ENCODE data around the gene SLC66A2.
A peak's percentile ranks its signal among the peaks of the same experiment; 100 is the strongest.
"Not testable (repeated sequence)": the region's sequence is repeated elsewhere in the genome, so short reads cannot be mapped to it uniquely, and the experiment has no call there.

The SLC66A2 gene

GRCh38 chr18:79962311-79962710 lies 10.9 kb upstream of the SLC66A2 start:
- H3K9me2 ChIP-seq (ENCODE audit: low read depth, low read length): no peaks in the 10 kb centered on the region
- no peak overlapping the region for H3K9ac ChIP-seq (ENCODE audit: low read length)
- H3K36me3 ChIP-seq (ENCODE audit: insufficient read depth, low read length): peaks cover 2% of the 10 kb centered on the region; the same call in 1 of the 2 replicates
- H3K9me3 ChIP-seq (ENCODE audit: low read length): no peaks in the 10 kb centered on the region
- no peaks in the 10 kb centered on the region for H4K20me1 ChIP-seq (ENCODE audit: insufficient read depth, low read length)
- no peak overlapping the region for H3K27ac ChIP-seq (ENCODE audit: low read depth, low read length, poor library complexity, severe bottlenecking)
- no peaks in the 10 kb centered on the region for H3F3A ChIP-seq (ENCODE audit: insufficient read depth, low read length)
- H3K27me3 ChIP-seq (ENCODE audit: insufficient read depth, low read length): no peaks in the 10 kb centered on the region
- no peak overlapping the region for H3K4me3 ChIP-seq (ENCODE audit: low read depth, low read length, poor library complexity, severe bottlenecking)
- no peak overlapping the region for H3K4me2 ChIP-seq (ENCODE audit: low read length)
- no peak overlapping the region for H2AFZ ChIP-seq (ENCODE audit: low read length)
- TF ChIP-seq CTCF (IDR thresholded peaks at IDR 0.05; ENCODE audit: low read length) (no peak), EZH2 (IDR thresholded peaks at IDR 0.05; ENCODE audit: borderline replicate concordance, low read length) (no peak)
- H3K79me2 ChIP-seq (ENCODE audit: insufficient read depth, low read length): no peaks in the 10 kb centered on the region
- peaks cover 61% of the 10 kb centered on the region for H3K4me1 ChIP-seq (ENCODE audit: insufficient read depth, low read length, severe bottlenecking)

- no peak overlapping the region for H2AFZ ChIP-seq (ENCODE audit: low read length)
- H3K27me3 ChIP-seq (ENCODE audit: insufficient read depth, low read length): no peaks in the 10 kb centered on the region
- no peak overlapping the region for H3K4me3 ChIP-seq (ENCODE audit: low read depth, low read length, poor library complexity, severe bottlenecking)
Observed at GRCh38 chr18:79961527-79962291, 10.3 kb upstream of the SLC66A2 start.

DNA sequence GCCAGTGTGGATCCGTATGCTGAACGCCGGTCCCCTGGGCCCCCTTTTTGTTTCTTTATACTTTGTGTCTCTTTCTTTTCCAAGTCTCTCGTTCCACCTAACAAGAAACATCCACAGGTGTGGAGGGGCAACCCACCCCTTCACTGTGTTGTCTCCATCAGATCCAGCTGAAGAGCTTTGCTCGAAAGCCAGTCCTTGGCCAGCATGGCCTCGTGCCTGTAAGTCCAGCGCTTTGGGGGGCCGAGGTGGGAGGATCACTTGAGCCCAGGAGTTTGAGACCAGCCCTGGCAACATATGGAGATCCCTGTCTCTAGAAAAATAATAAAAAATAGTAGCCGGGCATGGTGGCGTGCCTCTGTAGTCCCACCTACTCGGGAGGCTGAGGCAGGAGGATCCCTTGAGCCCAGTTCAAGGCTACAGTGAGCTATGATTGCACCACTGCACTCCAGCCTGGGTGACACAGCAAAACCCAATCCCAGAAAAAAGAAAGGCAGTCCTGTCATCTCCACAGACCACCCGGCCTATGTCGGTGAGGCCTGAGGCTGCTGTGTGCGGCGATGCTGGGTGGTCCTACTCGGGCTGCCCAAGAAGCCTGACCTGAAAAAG lies 9.6 kb upstream of the SLC66A2 start:
- no peaks in the 10 kb centered on the region for H3K36me3 ChIP-seq (ENCODE audit: insufficient read depth, low read length)
- H3K27ac ChIP-seq (ENCODE audit: low read depth, low read length, poor library complexity, severe bottlenecking): no peak overlapping the region
- no peak overlapping the region for H3K4me3 ChIP-seq (ENCODE audit: low read depth, low read length, poor library complexity, severe bottlenecking)
- H3F3A ChIP-seq (ENCODE audit: insufficient read depth, low read length): no peaks in the 10 kb centered on the region
- H3K9me3 ChIP-seq (ENCODE audit: low read length): no peaks in the 10 kb centered on the region
- no peaks in the 10 kb centered on the region for H3K79me2 ChIP-seq (ENCODE audit: insufficient read depth, low read length)
- no peaks in the 10 kb centered on the region for H3K27me3 ChIP-seq (ENCODE audit: insufficient read depth, low read length)
- no peak overlapping the region; the same call in 1 of the 2 replicates for H3K9ac ChIP-seq (ENCODE audit: low read length)
- peaks cover 53% of the 10 kb centered on the region for H3K4me1 ChIP-seq (ENCODE audit: insufficient read depth, low read length, severe bottlenecking)
- peak overlapping the region; percentile 54; the same call in 1 of the 2 replicates for H3K4me2 ChIP-seq (ENCODE audit: low read length)
- no peak for TF ChIP-seq CTCF (IDR thresholded peaks at IDR 0.05; ENCODE audit: low read length)
- no peak for TF ChIP-seq EZH2 (IDR thresholded peaks at IDR 0.05; ENCODE audit: borderline replicate concordance, low read length)
- no peaks in the 10 kb centered on the region for H4K20me1 ChIP-seq (ENCODE audit: insufficient read depth, low read length)
- no peaks in the 10 kb centered on the region for H3K9me2 ChIP-seq (ENCODE audit: low read depth, low read length)
- H2AFZ ChIP-seq (ENCODE audit: low read length): no peak overlapping the region

More at GRCh38 chr18:79961527-79962291, 10.3 kb upstream of the SLC66A2 start:
- Histone ChIP-seq H4K20me1 (ENCODE audit: insufficient read depth, low read length) (no peaks in the 10 kb centered on the region), H3K4me2 (ENCODE audit: low read length) (no peak overlapping the region), H3K79me2 (ENCODE audit: insufficient read depth, low read length) (no peaks in the 10 kb centered on the region), H3K9me3 (ENCODE audit: low read length) (no peaks in the 10 kb centered on the region), H3K27ac (ENCODE audit: low read depth, low read length, poor library complexity, severe bottlenecking) (no peak overlapping the region), H3K4me1 (ENCODE audit: insufficient read depth, low read length, severe bottlenecking) (peaks cover 55% of the 10 kb centered on the region), H3K9ac (ENCODE audit: low read length) (no peak overlapping the region), H3K9me2 (ENCODE audit: low read depth, low read length) (no peaks in the 10 kb centered on the region), H3K36me3 (ENCODE audit: insufficient read depth, low read length) (no peaks in the 10 kb centered on the region), H3F3A (ENCODE audit: insufficient read depth, low read length) (no peaks in the 10 kb centered on the region)
- TF ChIP-seq CTCF (IDR thresholded peaks at IDR 0.05; ENCODE audit: low read length): no peak
- TF ChIP-seq EZH2 (IDR thresholded peaks at IDR 0.05; ENCODE audit: borderline replicate concordance, low read length): no peak

GRCh38 chr18:79960161-79960801 lies 8.8 kb upstream of the SLC66A2 start:
- not testable (repeated sequence) for H3K36me3 ChIP-seq (ENCODE audit: insufficient read depth, low read length); H3K79me2 ChIP-seq (ENCODE audit: insufficient read depth, low read length); H2AFZ ChIP-seq (ENCODE audit: low read length); H4K20me1 ChIP-seq (ENCODE audit: insufficient read depth, low read length); H3F3A ChIP-seq (ENCODE audit: insufficient read depth, low read length); H3K9me2 ChIP-seq (ENCODE audit: low read depth, low read length); H3K27me3 ChIP-seq (ENCODE audit: insufficient read depth, low read length); H3K9me3 ChIP-seq (ENCODE audit: low read length)
- H3K4me1 ChIP-seq (ENCODE audit: insufficient read depth, low read length, severe bottlenecking): peaks cover 49% of the 10 kb centered on the region
- peak overlapping the region; percentile 26 for H3K27ac ChIP-seq (ENCODE audit: low read depth, low read length, poor library complexity, severe bottlenecking)
- peak overlapping the region; percentile 19; the same call in 1 of the 2 replicates for H3K9ac ChIP-seq (ENCODE audit: low read length)
- H3K4me2 ChIP-seq (ENCODE audit: low read length): peak overlapping the region; percentile 54; the same call in 1 of the 2 replicates
- peak overlapping the region; percentile 33 for H3K4me3 ChIP-seq (ENCODE audit: low read depth, low read length, poor library complexity, severe bottlenecking)
